Measurements from ENCODE around the gene INVS.

DNA sequence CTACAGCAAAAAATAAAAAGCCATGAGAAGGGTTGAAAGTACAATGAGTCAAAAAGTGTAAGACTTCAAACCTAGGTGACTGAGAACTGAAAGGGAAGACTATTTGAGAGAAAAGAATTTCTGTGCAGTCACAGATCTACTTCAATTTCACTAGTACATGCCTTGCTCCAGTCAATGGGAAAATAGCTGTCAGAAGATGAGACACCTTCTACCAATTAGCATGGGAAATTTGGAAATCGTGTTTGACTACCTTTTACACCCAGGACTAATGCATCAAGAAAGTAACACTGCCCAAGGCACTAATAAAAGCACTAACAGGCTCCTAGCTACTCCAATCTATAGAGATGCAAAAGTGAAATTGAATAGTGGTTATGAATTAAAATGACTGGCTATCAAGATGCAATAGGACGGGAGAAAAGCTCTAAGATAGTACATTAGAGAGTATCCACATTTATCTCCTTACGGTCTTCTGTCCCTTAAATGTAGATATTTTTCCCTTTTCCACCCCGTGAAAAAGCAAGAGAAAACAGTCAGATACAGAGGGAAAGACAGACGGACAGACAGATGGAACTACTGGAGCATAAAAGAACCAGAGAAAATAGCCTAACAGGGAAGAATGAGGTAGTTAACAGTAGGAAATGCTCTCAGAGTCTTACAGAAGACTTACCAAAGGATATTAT lies 15.5 kb upstream of the INVS start:
- TF ChIP-seq, protein P1, sequence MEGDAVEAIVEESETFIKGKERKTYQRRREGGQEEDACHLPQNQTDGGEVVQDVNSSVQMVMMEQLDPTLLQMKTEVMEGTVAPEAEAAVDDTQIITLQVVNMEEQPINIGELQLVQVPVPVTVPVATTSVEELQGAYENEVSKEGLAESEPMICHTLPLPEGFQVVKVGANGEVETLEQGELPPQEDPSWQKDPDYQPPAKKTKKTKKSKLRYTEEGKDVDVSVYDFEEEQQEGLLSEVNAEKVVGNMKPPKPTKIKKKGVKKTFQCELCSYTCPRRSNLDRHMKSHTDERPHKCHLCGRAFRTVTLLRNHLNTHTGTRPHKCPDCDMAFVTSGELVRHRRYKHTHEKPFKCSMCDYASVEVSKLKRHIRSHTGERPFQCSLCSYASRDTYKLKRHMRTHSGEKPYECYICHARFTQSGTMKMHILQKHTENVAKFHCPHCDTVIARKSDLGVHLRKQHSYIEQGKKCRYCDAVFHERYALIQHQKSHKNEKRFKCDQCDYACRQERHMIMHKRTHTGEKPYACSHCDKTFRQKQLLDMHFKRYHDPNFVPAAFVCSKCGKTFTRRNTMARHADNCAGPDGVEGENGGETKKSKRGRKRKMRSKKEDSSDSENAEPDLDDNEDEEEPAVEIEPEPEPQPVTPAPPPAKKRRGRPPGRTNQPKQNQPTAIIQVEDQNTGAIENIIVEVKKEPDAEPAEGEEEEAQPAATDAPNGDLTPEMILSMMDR (IDR thresholded peaks at IDR 0.05; ENCODE audit: low read length), result no peak
- TF ChIP-seq EZH2 (IDR thresholded peaks at IDR 0.05; ENCODE audit: borderline replicate concordance, low read length), result no peak

Measured in OCI-LY1 (cell line).